Measurements from ENCODE around the gene PSIP1.
"Not testable (repeated sequence)": the region's sequence is repeated elsewhere in the genome, so short reads cannot be mapped to it uniquely, and the experiment has no call there.

Gene PSIP1

GRCh38 chr9:15501803-15502202, 9.0 kb downstream of the PSIP1 start:
- no peak for DNase-seq

- no peak for DNase-seq
Measured at GRCh38 chr9:15501179-15501578, 9.6 kb downstream of the PSIP1 start.

- DNase-seq = no peak
Measured at GRCh38 chr9:15499139-15499538, 11.6 kb downstream of the PSIP1 start.

GRCh38 chr9:15498246-15498995, 12.3 kb downstream of the PSIP1 start:
- no peak for DNase-seq

- DNase-seq = no peak
Measured at GRCh38 chr9:15492485-15493150, 18.2 kb downstream of the PSIP1 start.

- DNase-seq = no peak
Measured at GRCh38 chr9:15491950-15492349, 18.8 kb downstream of the PSIP1 start.

- DNase-seq = no peak
Measured at GRCh38 chr9:15485836-15486666, 24.7 kb downstream of the PSIP1 start.

- DNase-seq = no peak
Measured at GRCh38 chr9:15484802-15485201, 26.0 kb downstream of the PSIP1 start.

GRCh38 chr9:15482146-15482545, 28.6 kb downstream of the PSIP1 start:
- DNase-seq = no peak

- DNase-seq = no peak
Measured at GRCh38 chr9:15480028-15480427, 30.7 kb downstream of the PSIP1 start.

GRCh38 chr9:15475923-15476536, 34.7 kb downstream of the PSIP1 start:
- DNase-seq = no peak

- no peak for DNase-seq
Measured at GRCh38 chr9:15469862-15470261, 40.9 kb downstream of the PSIP1 start.

- peak; percentile 41 for DNase-seq
Measured at GRCh38 chr9:15469406-15469805, 41.4 kb downstream of the PSIP1 start.

- DNase-seq = no peak
Measured at GRCh38 chr9:15468145-15468544, 42.6 kb downstream of the PSIP1 start.

GRCh38 chr9:15461601-15462000, 49.2 kb downstream of the PSIP1 start:
- no peak for DNase-seq

- DNase-seq = no peak
Measured at GRCh38 chr9:15461056-15461455, 49.7 kb downstream of the PSIP1 start.

- DNase-seq = no peak
Measured at GRCh38 chr9:15453956-15454355, 56.8 kb downstream of the PSIP1 start.

- DNase-seq = no peak
Measured at GRCh38 chr9:15444141-15444540, 66.6 kb downstream of the PSIP1 start.

GRCh38 chr9:15442264-15442663, 68.5 kb downstream of the PSIP1 start:
- not testable (repeated sequence) for DNase-seq

GRCh38 chr9:15441841-15442240, 68.9 kb downstream of the PSIP1 start:
- DNase-seq = not testable (repeated sequence)

- DNase-seq = no peak
Measured at GRCh38 chr9:15438891-15439290, 71.9 kb downstream of the PSIP1 start.

- DNase-seq = no peak
Measured at GRCh38 chr9:15433661-15434060, 77.1 kb downstream of the PSIP1 start.

GRCh38 chr9:15433191-15433590, 77.6 kb downstream of the PSIP1 start:
- DNase-seq = no peak
